ENCODE data around the gene KRT23. TPM values are rescaled to one million over a fixed set of nuclear protein-coding genes. Genes with fewer than 3 reads are reported as not detected.
"Not testable (repeated sequence)": the region's sequence is repeated elsewhere in the genome, so short reads cannot be mapped to it uniquely, and the experiment has no call there.

Gene KRT23
- total RNA-seq, 1 donor from 2014 or later = 1.9 TPM

GRCh38 chr17:40932608-40933007 is 4.8 kb downstream of the KRT23 start:
- TF ChIP-seq CTCF (IDR thresholded peaks at IDR 0.05) = no peak
- no peaks in the 10 kb centered on the region for H3K36me3 ChIP-seq
- DNase-seq = no peak
- H3K4me3 ChIP-seq = no peak overlapping the region
- H3K27me3 ChIP-seq (ENCODE audit: low read depth) = no peaks in the 10 kb centered on the region
- no peak for ATAC-seq
- H3K27ac ChIP-seq = no peak overlapping the region
- no peaks in the 10 kb centered on the region for H3K4me1 ChIP-seq
- intact Hi-C loops (cut with DNase I) = no loop called here
- no peaks in the 10 kb centered on the region for H3K9me3 ChIP-seq

GRCh38 chr17:40931311-40931710 is 6.1 kb downstream of the KRT23 start:
- H3K36me3 ChIP-seq = no peaks in the 10 kb centered on the region
- intact Hi-C loops (cut with DNase I) = no loop called here
- no peak for TF ChIP-seq CTCF (IDR thresholded peaks at IDR 0.05)
- H3K4me3 ChIP-seq = no peak overlapping the region
- ATAC-seq (no peak), DNase-seq (no peak)
- H3K4me1 ChIP-seq = no peaks in the 10 kb centered on the region
- H3K9me3 ChIP-seq = no peaks in the 10 kb centered on the region
- H3K27ac ChIP-seq = no peak overlapping the region
- H3K27me3 ChIP-seq (ENCODE audit: low read depth) = no peaks in the 10 kb centered on the region

- Histone ChIP-seq H3K36me3 (no peaks in the 10 kb centered on the region), H3K9me3 (no peaks in the 10 kb centered on the region), H3K27ac (no peak overlapping the region), H3K27me3 (ENCODE audit: low read depth) (no peaks in the 10 kb centered on the region), H3K4me3 (no peak overlapping the region), H3K4me1 (no peaks in the 10 kb centered on the region)
- ATAC-seq (no peak), DNase-seq (no peak)
- TF ChIP-seq CTCF (IDR thresholded peaks at IDR 0.05) = no peak
- intact Hi-C loops (cut with DNase I) = no loop called here
Observed at GRCh38 chr17:40926341-40926740, 11.1 kb downstream of the KRT23 start.

- peak overlapping the region; percentile 53 for H3K27ac ChIP-seq
- intact Hi-C loops (cut with DNase I) = no loop called here
- no peaks in the 10 kb centered on the region for H3K27me3 ChIP-seq (ENCODE audit: low read depth)
- H3K9me3 ChIP-seq = no peaks in the 10 kb centered on the region
- ATAC-seq = peak; percentile 71 to 82
- peak; percentile 53 for DNase-seq
- TF ChIP-seq CTCF (IDR thresholded peaks at IDR 0.05) = no peak
- no peaks in the 10 kb centered on the region for H3K4me1 ChIP-seq
- H3K36me3 ChIP-seq = no peaks in the 10 kb centered on the region
- no peak overlapping the region for H3K4me3 ChIP-seq
Observed at GRCh38 chr17:40922239-40922638, 15.2 kb downstream of the KRT23 start.

GRCh38 chr17:40921026-40921425 is 16.4 kb downstream of the KRT23 start:
- Histone ChIP-seq H3K36me3 (no peaks in the 10 kb centered on the region), H3K4me1 (no peaks in the 10 kb centered on the region), H3K9me3 (no peaks in the 10 kb centered on the region), H3K4me3 (no peak overlapping the region), H3K27ac (no peak overlapping the region), H3K27me3 (ENCODE audit: low read depth) (no peaks in the 10 kb centered on the region)
- DNase-seq (no peak), ATAC-seq (no peak)
- TF ChIP-seq CTCF (IDR thresholded peaks at IDR 0.05) = no peak
- intact Hi-C loops (cut with DNase I) = no loop called here

GRCh38 chr17:40917116-40917515 is 20.3 kb downstream of the KRT23 start:
- ATAC-seq; H3K36me3 ChIP-seq; DNase-seq; H3K4me1 ChIP-seq; H3K27ac ChIP-seq; H3K4me3 ChIP-seq; intact Hi-C loops (cut with DNase I); H3K9me3 ChIP-seq; H3K27me3 ChIP-seq (ENCODE audit: low read depth): not testable (repeated sequence)
